NCI-H2196 treated with DMSO at 0.1 percent for 48 hours (cell line): ENCODE results near the gene CAMTA1.

Experiments used
- DNase-seq: peaks from one replicate; lab custom pipeline; 2025; ENCODE audit not compliant: unreplicated experiment; lab: John Stamatoyannopoulos, UW

CAMTA1 gene

GRCh38 chr1:7060745-7061144, 275.5 kb downstream of the CAMTA1 start:
- no peak for DNase-seq

- DNase-seq = no peak
Measured at GRCh38 chr1:7062346-7063061, 277.2 kb downstream of the CAMTA1 start.

- no peak for DNase-seq
Measured at GRCh38 chr1:7063981-7064380, 278.7 kb downstream of the CAMTA1 start.

DNA sequence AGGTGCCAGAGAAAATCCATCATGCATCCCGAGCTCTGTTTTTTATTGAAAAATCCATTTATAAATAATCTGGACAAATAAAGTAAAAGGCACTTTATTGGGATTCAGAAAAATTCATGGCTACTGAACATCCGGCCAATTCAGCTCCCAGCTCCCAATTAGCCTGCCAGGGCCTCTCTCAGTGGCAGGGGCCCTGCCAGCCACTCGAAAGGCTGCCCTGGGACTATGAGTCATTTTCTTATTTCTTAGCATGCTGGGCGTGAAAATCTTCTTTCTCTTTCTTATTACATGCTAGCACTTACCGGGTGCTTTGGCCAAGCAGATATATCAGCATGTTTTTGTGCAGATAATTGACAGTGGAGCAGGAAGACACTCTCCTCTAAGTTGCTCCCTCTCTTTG, 283.3 kb downstream of the CAMTA1 start:
- DNase-seq = no peak

- DNase-seq = no peak
Measured at GRCh38 chr1:7069931-7070330, 284.7 kb downstream of the CAMTA1 start.

- peak; percentile 29 for DNase-seq
Measured at GRCh38 chr1:7070389-7071029, 285.3 kb downstream of the CAMTA1 start.

GRCh38 chr1:7076117-7076516, 290.9 kb downstream of the CAMTA1 start:
- no peak for DNase-seq

DNA sequence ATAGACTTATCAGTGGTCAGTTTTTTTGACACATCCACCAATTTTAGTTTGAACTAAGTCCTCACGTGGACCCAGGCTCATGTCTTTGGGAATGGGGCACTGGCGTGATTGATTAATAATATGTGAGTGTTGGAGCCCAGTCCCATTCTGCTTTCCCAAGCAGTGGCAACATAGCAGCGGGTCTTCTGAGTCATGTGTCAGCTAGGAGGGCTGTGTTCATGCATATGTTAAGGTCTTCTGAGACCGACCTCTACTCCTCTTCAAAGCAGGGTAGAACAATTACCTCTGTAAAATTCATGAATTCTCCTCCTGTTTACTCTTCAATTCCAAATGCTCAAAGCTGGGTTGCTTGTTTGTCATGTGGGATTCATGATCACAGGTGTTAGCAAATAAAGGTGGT, 291.3 kb downstream of the CAMTA1 start:
- no peak for DNase-seq

- no peak for DNase-seq
Measured at GRCh38 chr1:7077136-7077535, 291.9 kb downstream of the CAMTA1 start.

DNA sequence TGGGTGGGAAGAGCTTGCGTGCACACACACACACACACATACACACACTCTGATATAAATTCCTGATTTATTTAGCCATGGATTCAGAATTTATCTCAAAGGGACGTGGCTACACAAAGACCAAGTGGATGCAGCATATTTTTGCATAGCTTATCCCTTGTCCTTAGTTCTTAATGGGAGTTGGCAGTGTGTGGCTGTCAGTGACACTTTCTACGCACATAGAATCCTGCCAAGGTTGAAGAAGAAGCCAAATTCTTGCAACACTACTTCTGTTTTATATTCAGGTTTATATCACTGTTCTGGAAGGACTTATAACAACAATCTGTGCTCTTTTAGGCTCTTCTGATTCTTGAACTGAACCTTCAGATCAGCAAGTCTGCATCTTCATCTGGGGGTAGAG, 292.7 kb downstream of the CAMTA1 start:
- DNase-seq = no peak

DNA sequence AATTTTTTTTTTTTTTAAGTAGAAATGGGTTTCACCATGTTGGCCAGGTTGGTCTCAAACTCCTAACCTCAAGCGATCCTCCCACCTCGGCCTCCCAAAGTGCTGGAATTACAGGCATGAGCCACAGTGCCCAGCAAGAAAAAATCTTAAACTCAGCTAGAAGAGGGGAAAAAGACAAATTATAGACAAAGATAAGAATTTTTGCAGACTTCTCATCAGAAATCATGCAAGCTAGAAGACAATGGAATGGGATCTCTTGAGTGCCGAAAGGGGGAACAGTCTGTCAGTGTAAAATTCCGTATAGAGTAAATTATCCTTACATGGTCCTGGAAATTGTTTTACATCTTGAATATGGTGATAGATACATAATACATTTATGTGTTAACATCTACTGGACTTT, 294.4 kb downstream of the CAMTA1 start:
- DNase-seq = no peak

DNA sequence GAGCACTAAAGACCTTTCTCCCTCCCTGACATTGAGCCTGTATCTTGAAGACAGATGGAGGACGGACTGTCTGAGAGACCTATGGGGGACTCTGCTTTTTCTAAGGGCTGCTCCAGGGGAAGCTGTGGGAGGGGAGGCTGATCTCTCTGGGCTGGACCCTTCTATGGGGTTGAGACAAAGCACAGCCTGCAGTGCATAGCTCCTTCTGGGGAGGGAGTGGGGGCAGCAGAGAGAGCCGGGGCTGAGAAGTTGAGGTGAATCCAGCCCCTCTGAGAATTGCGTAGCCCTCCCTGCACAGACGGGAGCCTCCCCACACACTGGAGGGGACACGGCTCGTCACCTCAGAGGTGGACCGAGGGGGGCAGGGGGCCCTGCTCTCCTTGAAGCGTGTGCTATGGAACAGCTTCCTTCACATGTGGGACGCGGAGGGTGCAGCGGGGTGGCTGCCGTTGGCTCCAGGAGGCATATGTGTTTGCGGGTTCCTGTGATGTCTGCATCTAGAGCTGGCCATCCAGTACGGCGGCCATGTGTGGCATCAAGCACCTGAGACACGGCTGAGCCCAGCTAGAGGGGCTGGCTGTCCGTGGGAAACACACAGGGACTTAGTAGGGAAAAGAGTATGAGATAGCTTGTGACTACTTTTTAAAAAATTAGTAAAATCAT, 299.1 kb downstream of the CAMTA1 start:
- DNase-seq = no peak

GRCh38 chr1:7085521-7085920, 300.3 kb downstream of the CAMTA1 start:
- DNase-seq = no peak

DNA sequence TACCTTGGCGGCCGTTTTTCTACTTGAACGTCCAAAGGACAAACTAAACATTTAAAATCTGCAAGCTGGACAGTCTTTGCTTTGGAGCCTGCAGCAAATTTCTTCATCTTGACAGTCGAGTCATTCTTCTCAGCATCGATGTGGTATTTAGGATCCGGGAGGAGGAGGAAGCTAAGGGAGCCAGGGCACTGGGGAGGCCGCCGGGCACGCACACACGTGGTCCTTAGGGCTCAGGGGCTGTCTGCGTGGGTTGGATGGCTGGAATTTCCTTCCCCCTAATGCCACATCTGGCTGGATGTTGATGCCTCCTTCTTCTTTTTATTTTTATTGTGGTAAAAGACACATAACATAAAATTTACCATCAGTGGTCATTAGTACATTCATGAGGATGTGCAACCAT, 300.9 kb downstream of the CAMTA1 start:
- no peak for DNase-seq

DNA sequence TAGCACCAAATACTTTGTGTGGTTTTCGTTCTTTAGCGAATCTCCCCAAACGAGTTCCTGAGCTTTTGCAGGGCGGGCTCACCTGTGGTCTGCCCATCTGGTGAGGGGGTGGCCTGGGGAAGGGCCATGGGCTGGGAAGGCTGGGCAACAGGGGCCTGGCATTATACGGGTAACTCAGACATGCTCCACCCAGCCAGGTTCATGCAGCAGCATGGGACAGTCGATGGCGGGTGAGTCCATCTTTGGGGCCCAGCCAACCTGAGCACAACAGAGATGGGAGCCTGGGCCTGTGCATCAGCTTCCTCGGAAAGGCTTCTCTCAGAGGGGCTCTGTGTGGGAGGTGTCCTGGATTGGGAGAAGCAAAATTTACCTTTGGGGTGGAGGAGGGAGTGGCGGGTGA, 302.6 kb downstream of the CAMTA1 start:
- DNase-seq = no peak

GRCh38 chr1:7089497-7089896, 304.2 kb downstream of the CAMTA1 start:
- no peak for DNase-seq

- DNase-seq = no peak
Measured at GRCh38 chr1:7093297-7093696, 308.0 kb downstream of the CAMTA1 start.

DNA sequence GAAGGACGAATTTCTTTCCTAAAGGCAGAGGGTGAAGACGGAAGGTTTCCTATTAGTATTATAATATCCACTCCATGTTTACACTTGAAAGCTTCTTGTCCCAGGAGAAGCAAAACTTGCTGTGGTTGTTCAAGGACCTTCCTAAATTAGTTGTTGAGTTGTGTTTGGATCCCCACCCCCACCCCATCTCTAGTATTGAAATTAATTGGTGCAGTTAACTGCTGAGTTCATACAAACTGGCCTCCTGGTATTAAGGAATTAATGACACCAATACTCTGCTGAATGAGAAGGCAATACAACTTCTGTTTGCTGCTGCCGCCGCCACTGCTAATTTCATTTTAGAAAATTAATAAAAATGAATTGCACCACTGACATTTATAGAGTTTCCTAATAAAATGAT, 308.8 kb downstream of the CAMTA1 start:
- DNase-seq = no peak

- DNase-seq = no peak
Measured at GRCh38 chr1:7094509-7094908, 309.3 kb downstream of the CAMTA1 start.

- DNase-seq = no peak
Measured at GRCh38 chr1:7095343-7095964, 310.2 kb downstream of the CAMTA1 start.

- DNase-seq = no peak
Measured at GRCh38 chr1:7097938-7098592, 312.8 kb downstream of the CAMTA1 start.
